Activated naive CD4-positive, alpha-beta T cell treated with anti-CD3 and anti-CD28 coated beads, Interleukin-2, amount 50 U/mL, for 24 hours (primary cell): ENCODE results near the gene ARMC7.

Experiments
- H3K27ac Mint-ChIP-seq: one replicate; pipeline ENCODE4 v1.8.0; 2021; ENCODE audit warnings: mild to moderate bottlenecking, mixed read lengths
- H3K27me3 Mint-ChIP-seq: one replicate; pipeline ENCODE4 v1.8.0; 2021; ENCODE audit warnings: mixed read lengths
- H3K36me3 Mint-ChIP-seq: one replicate; pipeline ENCODE4 v1.8.0; 2021; ENCODE audit warnings: mixed read lengths
- H3K4me1 Mint-ChIP-seq: one replicate; pipeline ENCODE4 v1.8.0; 2021; ENCODE audit warnings: mixed read lengths
- H3K4me3 Mint-ChIP-seq: one replicate; pipeline ENCODE4 v1.8.0; 2021; ENCODE audit warnings: mild to moderate bottlenecking, mixed read lengths
- H3K9me3 Mint-ChIP-seq: one replicate; pipeline ENCODE4 v1.8.0; 2021; ENCODE audit warnings: mixed read lengths

ARMC7 gene

DNA sequence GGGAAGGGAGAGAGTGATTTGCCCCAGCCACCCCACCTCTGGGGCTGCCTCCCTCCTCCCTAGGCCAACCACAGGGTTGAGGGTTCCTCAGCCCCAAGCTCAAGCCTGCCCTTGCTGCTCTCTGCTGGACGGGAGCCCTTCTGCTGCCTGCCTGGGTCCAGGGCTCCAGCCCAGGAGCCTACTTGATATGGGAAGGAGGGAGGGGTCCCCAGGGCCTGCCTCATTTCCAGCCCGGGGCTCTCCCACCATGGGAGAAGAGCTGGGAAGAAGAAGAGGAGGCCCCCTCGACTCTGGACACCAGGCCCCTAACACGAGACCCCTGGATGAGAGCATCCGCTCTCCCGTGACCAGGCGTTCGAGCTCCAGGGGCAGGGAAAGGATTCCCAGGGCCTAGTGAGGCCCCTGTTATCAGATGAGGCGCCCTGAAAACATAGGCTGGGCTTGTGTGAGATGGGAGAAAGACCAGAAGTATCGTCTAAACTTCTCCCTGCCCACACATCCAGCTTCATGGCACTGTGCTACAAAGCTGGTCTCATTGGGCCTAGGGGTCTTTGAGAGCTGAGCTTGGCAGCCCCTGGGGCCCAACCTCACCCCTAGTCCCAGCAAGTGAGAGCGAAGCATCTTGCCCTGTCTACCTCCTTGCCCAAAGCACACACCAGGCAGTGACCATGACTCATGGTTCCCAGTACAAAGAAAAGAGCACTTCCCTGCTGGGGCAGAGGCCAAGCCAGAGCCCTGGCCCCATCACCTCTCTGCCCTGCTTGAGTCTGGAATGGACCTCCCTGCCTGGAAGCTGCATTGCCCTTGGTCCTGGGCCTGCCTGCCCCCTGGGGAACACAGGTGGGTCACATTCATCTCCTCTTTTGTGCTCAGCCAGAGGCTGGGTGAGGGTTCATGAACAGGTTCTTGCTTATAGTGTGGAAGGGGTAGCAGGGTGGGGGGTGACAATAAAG is 21.0 kb upstream of the ARMC7 start:
- no peaks in the 10 kb centered on the region for H3K36me3 Mint-ChIP-seq
- peak overlapping the region; percentile 86 for H3K27ac Mint-ChIP-seq
- peaks cover 57% of the 10 kb centered on the region for H3K4me1 Mint-ChIP-seq
- peak overlapping the region; percentile 80 for H3K4me3 Mint-ChIP-seq
- H3K27me3 Mint-ChIP-seq = no peaks in the 10 kb centered on the region
- no peaks in the 10 kb centered on the region for H3K9me3 Mint-ChIP-seq

DNA sequence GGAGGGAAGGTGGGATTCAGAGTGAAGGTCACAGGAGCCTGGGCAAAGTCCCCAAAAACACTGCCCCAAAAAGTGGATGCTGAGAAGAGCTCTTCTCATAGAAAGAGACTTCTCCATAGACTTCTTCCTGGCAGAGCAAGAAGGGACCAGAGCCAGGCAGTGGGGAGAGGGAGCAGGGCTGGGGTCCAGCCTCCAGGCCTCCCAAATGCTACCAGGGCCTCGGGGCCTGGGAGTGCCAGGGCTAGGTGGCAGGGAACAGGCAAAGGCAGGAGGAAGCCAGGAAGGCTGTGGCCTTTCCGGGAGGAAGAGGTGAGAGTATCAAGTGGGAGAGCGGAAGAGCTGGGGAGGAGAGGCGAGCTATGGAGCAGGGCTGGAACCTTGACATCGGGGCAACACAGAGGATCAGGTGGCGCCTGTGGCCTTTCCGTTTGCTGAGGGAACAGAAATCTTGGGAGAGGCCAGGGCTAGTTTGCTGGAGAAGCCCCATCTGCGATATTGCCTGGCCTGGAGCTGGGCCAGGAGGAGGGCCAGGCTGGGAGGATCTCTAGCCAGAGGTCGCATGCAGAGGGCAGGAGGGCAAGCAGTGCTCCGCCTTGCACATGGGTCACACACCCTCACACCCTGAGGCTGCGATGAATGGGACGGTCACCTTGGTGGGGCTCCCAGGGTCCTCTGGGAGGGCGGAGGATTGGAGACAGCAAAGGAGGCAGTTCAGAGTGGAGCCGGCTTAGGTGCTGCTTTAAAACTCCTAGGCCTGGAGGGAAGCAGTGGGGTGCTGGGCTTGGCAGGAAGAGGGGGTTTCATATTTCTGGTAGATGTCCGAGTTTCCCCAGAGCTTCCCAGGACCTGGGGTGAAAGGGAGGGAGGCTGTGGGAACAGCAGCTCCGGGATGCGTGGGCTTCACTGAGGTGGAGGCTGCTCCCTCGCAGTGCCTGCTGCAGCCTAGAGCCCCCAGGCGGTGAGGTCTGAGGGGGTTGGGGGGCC is 18.6 kb upstream of the ARMC7 start:
- Mint-ChIP-seq H3K9me3 (no peaks in the 10 kb centered on the region), H3K36me3 (no peaks in the 10 kb centered on the region), H3K27me3 (no peaks in the 10 kb centered on the region), H3K4me1 (peaks cover 44% of the 10 kb centered on the region), H3K4me3 (no peak overlapping the region), H3K27ac (peak overlapping the region; percentile 48)

DNA sequence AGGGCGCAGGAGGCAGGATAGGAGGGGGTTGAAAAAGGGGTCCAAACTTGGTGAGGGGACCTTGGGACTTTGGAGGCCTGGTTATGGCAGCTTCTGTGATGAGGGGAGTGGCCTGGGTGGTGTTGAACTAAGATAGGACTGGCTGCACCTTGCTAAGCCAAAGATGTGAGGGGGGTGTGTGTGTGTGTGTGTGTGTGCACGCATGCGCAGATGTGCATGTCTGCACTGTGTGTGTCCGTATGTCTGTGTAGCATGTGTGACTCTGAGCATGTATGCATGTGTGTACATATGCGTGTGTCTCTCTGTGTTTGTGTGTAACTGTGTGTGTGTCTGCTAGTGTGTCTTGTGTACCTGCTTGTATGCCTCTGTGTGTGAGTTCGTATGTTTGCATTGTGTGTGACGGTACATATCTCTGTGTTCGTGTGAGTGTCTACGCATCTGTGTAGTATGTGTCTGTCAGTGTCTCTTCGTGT is 17.9 kb upstream of the ARMC7 start:
- H3K4me3 Mint-ChIP-seq = no peak overlapping the region
- peaks cover 38% of the 10 kb centered on the region for H3K4me1 Mint-ChIP-seq
- no peak overlapping the region for H3K27ac Mint-ChIP-seq

GRCh38 chr17:75093548-75094158 is 16.1 kb upstream of the ARMC7 start:
- no peaks in the 10 kb centered on the region for H3K9me3 Mint-ChIP-seq
- H3K36me3 Mint-ChIP-seq = no peaks in the 10 kb centered on the region
- no peaks in the 10 kb centered on the region for H3K27me3 Mint-ChIP-seq
- H3K4me1 Mint-ChIP-seq = peaks cover 38% of the 10 kb centered on the region
- H3K4me3 Mint-ChIP-seq = no peak overlapping the region
- H3K27ac Mint-ChIP-seq = no peak overlapping the region

More for the DNA sequence above, 17.9 kb upstream of the ARMC7 start:
- no peaks in the 10 kb centered on the region for H3K36me3 Mint-ChIP-seq
- H3K9me3 Mint-ChIP-seq = no peaks in the 10 kb centered on the region
- no peaks in the 10 kb centered on the region for H3K27me3 Mint-ChIP-seq

- Mint-ChIP-seq H3K27ac (no peak overlapping the region), H3K4me3 (no peak overlapping the region), H3K9me3 (no peaks in the 10 kb centered on the region), H3K36me3 (peaks cover 2% of the 10 kb centered on the region), H3K4me1 (peaks cover 25% of the 10 kb centered on the region), H3K27me3 (no peaks in the 10 kb centered on the region)
Observed at GRCh38 chr17:75094871-75095399, 14.8 kb upstream of the ARMC7 start.

DNA sequence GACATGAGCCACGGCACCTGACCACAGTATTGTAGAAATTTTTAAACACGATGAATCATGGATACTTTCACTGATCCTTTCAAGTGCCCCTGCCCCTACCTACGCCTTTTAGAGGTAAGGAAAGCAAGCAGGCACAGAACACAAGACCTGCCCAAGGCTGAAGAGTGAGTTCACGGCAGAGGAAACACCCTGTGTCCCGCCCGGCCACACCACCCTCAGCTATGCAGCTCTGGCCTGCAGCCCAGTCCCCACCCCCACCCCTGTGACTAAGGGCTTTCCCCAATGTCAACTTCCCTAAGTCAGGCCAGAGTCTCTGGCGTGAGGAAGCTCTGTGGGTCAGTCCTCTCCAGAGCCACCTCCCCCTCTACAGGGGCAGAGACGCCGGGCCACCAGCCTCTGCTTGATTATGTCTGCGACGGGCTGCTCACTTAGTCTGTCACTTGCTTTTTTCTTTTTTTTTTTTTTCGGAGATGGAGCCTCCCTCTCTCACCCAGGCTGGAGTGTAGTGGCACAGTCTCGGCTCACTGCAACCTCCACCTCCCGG is 13.6 kb upstream of the ARMC7 start:
- Mint-ChIP-seq H3K4me3 (no peak overlapping the region), H3K9me3 (no peaks in the 10 kb centered on the region), H3K36me3 (peaks cover 2% of the 10 kb centered on the region), H3K4me1 (peaks cover 15% of the 10 kb centered on the region), H3K27me3 (no peaks in the 10 kb centered on the region), H3K27ac (no peak overlapping the region)

DNA sequence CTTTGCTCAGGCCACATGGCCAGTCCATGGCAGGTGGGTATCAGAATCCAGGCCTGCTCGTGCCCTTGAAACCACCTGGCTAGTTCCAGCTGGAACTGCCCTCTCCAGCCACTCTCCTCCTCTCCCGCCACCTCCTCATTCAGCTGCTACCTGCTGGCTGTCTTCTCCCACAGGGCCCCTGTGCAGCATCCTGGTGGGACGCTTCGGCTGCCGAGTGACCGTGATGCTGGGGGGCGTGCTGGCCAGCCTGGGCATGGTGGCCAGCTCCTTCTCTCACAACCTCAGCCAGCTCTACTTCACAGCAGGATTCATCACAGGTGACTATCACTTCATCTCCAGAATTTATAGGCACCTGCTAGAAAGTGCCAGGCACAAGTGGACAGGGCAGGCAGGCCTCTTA is 11.9 kb upstream of the ARMC7 start:
- Mint-ChIP-seq H3K4me3 (no peak overlapping the region), H3K27ac (no peak overlapping the region), H3K27me3 (no peaks in the 10 kb centered on the region), H3K4me1 (no peaks in the 10 kb centered on the region), H3K9me3 (no peaks in the 10 kb centered on the region), H3K36me3 (peaks cover 2% of the 10 kb centered on the region)

DNA sequence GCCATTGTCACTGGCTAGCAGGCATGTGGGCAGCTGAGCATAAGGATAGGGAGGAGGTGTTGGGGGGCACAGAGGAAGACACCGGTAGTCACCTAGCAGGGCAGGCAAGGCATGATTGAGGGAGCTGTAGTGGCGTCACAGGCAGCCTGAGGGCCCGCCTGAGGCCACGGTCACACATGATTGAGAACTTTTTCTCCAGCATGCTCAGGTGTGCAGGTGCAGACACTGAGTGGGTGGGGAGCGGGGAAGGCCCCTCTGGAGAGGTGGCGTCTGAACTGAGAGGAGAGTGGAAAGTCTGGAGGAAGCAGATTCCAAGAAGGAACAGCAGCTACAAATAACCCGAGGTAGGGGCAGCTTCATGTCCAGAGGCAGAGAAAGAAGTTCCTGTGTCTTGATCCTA is 10.9 kb upstream of the ARMC7 start:
- H3K36me3 Mint-ChIP-seq = peaks cover 2% of the 10 kb centered on the region
- no peaks in the 10 kb centered on the region for H3K27me3 Mint-ChIP-seq
- no peaks in the 10 kb centered on the region for H3K4me1 Mint-ChIP-seq
- no peaks in the 10 kb centered on the region for H3K9me3 Mint-ChIP-seq
- H3K27ac Mint-ChIP-seq = no peak overlapping the region
- no peak overlapping the region for H3K4me3 Mint-ChIP-seq

DNA sequence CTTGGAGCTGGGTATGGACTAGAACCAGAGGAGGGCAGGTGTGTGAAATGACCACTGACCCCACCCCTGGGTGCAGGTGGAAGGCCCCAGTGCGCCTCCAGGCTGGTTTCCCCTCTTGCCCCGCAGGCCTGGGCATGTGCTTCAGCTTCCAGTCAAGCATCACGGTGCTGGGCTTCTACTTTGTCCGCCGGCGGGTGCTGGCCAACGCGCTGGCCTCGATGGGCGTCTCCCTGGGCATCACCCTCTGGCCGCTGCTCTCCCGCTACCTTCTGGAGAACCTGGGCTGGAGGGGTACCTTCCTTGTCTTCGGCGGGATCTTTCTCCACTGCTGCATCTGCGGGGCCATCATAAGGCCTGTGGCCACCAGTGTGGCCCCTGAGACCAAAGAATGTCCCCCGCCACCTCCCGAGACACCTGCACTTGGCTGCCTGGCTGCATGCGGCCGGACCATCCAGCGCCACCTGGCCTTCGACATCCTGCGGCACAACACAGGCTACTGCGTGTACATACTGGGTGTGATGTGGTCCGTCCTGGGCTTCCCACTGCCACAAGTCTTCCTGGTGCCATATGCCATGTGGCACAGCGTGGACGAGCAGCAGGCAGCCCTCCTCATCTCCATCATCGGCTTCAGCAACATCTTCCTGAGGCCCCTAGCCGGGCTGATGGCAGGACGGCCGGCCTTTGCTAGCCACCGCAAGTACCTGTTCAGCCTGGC is 9.7 kb upstream of the ARMC7 start:
- Mint-ChIP-seq H3K9me3 (no peaks in the 10 kb centered on the region), H3K4me3 (no peak overlapping the region), H3K36me3 (peaks cover 2% of the 10 kb centered on the region), H3K27me3 (no peaks in the 10 kb centered on the region), H3K4me1 (no peaks in the 10 kb centered on the region), H3K27ac (no peak overlapping the region)

DNA sequence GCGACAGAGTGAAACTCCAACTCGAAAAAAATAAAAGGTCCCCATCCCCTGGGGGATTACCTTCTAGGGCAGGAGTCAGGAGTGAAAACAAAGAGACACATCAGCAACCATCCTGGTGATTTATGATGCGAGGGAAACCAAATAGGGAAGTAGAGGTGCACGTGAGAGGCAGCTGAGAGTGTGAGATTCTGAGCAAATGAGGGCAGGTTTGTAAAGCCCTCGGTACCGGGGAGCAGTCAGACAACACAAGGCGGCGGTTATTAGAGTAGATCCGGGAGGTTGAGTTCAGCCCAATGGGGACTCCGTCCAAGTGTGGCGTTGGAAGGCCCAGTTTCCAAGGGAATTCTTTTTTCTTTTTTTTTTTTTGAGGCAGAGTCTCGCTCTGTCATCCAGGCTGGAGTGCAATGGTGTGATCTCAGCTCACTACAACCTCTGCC is 7.4 kb upstream of the ARMC7 start:
- no peaks in the 10 kb centered on the region for H3K4me1 Mint-ChIP-seq
- no peak overlapping the region for H3K4me3 Mint-ChIP-seq
- H3K27me3 Mint-ChIP-seq = no peaks in the 10 kb centered on the region
- H3K36me3 Mint-ChIP-seq = peaks cover 2% of the 10 kb centered on the region
- peak overlapping the region; percentile 51 for H3K27ac Mint-ChIP-seq
- H3K9me3 Mint-ChIP-seq = no peaks in the 10 kb centered on the region

DNA sequence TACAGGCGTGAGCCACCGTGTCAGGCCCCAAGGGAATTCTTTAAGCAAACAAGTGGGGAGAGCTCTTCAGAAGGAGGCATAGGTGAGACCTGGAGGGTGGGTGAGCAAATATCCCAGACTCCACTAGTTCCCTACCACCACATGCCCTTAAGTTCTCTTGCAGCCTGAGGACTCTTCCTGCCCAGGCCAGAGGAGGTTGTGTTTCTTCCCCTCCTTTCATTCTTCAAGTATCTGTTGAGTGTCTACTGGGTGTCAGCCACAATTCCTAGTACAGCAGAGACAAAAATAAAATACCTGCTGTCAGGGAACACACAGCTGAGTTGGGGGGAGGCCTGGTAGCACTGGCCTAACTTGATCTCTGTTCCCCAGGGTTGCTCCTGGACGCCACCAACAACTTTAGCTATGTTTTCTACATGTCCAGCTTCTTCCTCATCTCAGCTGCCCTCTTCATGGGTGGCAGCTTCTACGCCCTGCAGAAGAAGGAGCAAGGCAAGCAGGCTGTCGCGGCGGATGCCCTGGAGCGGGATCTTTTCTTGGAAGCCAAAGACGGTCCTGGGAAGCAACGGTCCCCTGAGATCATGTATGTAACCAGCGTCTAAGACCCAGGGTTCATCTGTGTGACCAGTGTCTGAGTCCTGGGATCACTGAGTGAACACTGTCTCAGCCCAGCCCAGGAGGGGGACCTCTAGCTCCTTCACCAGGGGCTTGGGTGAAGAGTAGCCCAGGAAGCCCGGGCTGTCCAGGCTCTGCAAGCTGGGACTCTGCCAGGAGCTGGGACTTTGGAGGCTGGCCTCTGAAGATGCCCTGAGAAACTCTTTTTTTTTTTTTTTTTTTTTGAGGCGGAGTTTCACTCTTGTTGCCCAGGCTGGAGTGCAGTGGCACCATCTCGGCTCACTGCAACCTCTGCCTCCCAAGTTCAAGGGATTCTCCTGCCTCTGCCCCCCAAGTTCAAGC is 5.9 kb upstream of the ARMC7 start:
- Mint-ChIP-seq H3K4me3 (no peak overlapping the region), H3K27me3 (no peaks in the 10 kb centered on the region), H3K27ac (no peak overlapping the region), H3K36me3 (peaks cover under 1% of the 10 kb centered on the region), H3K9me3 (no peaks in the 10 kb centered on the region), H3K4me1 (peaks cover 7% of the 10 kb centered on the region)

DNA sequence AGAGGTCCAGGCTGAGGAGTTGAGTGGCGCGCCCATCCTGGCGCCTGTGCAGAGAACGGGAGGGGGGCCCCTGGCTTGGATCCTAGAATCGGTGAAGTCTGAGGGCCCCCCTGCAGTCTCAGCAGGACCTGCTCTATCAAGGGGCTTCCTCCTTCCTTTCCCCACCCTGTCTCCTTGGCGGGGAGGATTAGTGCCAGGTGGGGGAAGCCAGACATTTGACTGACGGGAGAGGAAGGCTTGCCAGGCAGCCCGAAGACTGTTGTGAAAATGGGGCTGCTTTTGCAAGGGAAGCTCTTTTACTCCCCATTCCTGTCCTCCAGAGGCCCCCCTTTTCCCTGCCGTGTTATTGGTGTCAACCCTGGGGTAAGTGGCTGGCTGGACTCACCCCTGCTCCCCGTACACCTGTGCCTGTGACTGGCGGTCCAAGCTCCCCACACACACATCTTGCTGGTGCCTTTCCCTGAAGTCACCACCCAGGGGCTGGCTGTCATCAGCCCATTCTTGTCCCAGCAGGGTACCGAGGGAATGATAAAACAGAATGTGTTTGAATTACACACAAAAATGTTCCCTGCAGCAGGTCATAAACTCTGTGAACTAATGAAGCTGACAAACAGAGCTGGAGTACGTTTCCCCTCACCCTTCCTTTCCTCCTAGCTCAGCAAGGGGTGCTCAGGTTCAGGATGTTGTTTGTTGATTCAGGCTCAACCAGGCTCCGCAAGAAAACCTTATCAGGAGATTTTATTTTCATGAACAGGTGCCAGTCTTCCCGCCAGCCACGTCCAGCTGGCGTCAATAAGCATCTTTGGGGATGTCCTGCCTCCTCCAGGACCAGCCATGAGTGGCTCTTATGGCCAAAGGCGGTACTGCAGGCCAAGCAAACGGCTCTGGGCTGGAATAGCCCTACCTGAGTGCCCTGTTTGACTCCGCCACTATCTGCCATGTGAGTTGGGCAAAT is 4.4 kb upstream of the ARMC7 start:
- Mint-ChIP-seq H3K27ac (no peak overlapping the region), H3K4me1 (peaks cover 11% of the 10 kb centered on the region), H3K36me3 (no peaks in the 10 kb centered on the region), H3K9me3 (no peaks in the 10 kb centered on the region), H3K27me3 (no peaks in the 10 kb centered on the region), H3K4me3 (no peak overlapping the region)

DNA sequence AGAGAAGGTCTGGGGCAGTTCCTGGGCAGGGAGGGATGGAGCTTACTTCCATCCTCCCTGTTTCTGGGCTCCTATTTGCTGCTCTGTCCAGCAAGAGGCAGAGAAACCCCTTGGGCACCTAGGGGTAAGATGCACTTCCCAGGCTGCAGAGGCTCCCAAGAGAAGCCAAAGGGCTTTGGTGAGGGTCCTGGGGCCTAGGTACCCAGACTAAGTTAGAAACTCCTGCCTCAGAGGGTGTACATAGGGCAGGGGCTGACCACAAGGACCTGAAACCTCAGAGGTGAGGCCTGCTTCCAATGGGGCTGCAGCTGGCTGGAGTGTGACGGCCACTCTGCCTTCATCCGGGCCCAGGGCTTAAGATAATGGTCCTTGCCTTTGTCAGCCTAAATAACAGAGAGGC is 1.6 kb upstream of the ARMC7 start:
- Mint-ChIP-seq H3K4me1 (peaks cover 26% of the 10 kb centered on the region), H3K4me3 (peak overlapping the region; percentile 93), H3K9me3 (no peaks in the 10 kb centered on the region), H3K36me3 (peaks cover 2% of the 10 kb centered on the region), H3K27ac (peak overlapping the region; percentile 76), H3K27me3 (no peaks in the 10 kb centered on the region)
